ENCODE results near the gene EBF4. TPM values are rescaled to one million over a fixed set of nuclear protein-coding genes. Genes with fewer than 3 reads are reported as not detected.

Gene EBF4, protein sequence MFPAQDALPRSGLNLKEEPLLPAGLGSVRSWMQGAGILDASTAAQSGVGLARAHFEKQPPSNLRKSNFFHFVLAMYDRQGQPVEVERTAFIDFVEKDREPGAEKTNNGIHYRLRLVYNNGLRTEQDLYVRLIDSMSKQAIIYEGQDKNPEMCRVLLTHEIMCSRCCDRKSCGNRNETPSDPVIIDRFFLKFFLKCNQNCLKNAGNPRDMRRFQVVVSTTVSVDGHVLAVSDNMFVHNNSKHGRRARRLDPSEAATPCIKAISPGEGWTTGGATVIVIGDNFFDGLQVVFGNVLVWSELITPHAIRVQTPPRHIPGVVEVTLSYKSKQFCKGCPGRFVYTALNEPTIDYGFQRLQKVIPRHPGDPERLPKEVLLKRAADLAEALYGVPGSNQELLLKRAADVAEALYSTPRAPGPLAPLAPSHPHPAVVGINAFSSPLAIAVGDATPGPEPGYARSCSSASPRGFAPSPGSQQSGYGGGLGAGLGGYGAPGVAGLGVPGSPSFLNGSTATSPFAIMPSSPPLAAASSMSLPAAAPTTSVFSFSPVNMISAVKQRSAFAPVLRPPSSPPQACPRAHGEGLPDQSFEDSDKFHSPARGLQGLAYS
- total RNA-seq: 8.0 to 15.2 TPM (median 11.4 TPM) in 3 replicates
- long read RNA-seq, transcript EBF4-202 (18 exons, 2,910 nt): major isoform, 6 of 9 reads
- long read RNA-seq, partial matches to known transcripts: 1 of 9 reads
- long read RNA-seq, other reads (novel, unspliced or antisense): 1 of 9 reads

- TF ChIP-seq, protein P1, sequence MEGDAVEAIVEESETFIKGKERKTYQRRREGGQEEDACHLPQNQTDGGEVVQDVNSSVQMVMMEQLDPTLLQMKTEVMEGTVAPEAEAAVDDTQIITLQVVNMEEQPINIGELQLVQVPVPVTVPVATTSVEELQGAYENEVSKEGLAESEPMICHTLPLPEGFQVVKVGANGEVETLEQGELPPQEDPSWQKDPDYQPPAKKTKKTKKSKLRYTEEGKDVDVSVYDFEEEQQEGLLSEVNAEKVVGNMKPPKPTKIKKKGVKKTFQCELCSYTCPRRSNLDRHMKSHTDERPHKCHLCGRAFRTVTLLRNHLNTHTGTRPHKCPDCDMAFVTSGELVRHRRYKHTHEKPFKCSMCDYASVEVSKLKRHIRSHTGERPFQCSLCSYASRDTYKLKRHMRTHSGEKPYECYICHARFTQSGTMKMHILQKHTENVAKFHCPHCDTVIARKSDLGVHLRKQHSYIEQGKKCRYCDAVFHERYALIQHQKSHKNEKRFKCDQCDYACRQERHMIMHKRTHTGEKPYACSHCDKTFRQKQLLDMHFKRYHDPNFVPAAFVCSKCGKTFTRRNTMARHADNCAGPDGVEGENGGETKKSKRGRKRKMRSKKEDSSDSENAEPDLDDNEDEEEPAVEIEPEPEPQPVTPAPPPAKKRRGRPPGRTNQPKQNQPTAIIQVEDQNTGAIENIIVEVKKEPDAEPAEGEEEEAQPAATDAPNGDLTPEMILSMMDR (IDR thresholded peaks at IDR 0.05): no peak
- peak; percentile 55 for DNase-seq (ENCODE audit: low spot score)
- Mint-ChIP-seq H3K36me3 (ENCODE audit: low read depth) (no peaks in the 10 kb centered on the region), H3K27ac (ENCODE audit: unreplicated experiment) (no peak within 1 kb of the TSS), H3K27me3 (ENCODE audit: low read depth) (peaks cover 32% of the 10 kb centered on the region), H3K4me1 (ENCODE audit: low read depth) (peaks cover 9% of the 10 kb centered on the region), H3K4me3 (ENCODE audit: unreplicated experiment) (peak within 1 kb of the TSS; percentile 74), H3K9me3 (ENCODE audit: low read depth) (no peaks in the 10 kb centered on the region)
These were observed at the start of gene EBF4 for GRCh38 chr20:2692036-2692885. Gene EBF4 (plus strand): TSS chr20:2692780. CDS start chr20:2693646, 866 bp downstream.

DNA sequence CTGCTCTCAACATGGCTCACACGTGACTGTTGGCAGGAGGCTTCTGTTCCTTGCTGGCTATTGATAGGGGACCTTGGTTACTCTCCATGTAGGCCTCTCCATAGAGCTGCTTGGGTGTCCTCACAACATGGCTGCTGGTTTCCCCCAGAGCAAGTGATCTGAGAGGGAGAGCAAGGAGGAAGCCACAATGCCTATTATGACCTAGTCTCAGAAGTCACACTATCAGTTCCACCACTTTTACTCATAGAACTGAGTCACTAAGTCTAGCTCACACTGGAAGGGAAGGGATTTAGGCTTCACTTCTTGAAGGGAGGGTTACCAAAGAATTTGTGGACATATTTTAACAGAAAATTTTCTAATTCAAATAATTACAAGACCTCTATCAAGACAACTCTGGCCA lies 48.9 kb upstream of the EBF4 start:
- TF ChIP-seq, protein P1 (IDR thresholded peaks at IDR 0.05): no peak
- H3K27me3 Mint-ChIP-seq (ENCODE audit: low read depth): no peaks in the 10 kb centered on the region

DNA sequence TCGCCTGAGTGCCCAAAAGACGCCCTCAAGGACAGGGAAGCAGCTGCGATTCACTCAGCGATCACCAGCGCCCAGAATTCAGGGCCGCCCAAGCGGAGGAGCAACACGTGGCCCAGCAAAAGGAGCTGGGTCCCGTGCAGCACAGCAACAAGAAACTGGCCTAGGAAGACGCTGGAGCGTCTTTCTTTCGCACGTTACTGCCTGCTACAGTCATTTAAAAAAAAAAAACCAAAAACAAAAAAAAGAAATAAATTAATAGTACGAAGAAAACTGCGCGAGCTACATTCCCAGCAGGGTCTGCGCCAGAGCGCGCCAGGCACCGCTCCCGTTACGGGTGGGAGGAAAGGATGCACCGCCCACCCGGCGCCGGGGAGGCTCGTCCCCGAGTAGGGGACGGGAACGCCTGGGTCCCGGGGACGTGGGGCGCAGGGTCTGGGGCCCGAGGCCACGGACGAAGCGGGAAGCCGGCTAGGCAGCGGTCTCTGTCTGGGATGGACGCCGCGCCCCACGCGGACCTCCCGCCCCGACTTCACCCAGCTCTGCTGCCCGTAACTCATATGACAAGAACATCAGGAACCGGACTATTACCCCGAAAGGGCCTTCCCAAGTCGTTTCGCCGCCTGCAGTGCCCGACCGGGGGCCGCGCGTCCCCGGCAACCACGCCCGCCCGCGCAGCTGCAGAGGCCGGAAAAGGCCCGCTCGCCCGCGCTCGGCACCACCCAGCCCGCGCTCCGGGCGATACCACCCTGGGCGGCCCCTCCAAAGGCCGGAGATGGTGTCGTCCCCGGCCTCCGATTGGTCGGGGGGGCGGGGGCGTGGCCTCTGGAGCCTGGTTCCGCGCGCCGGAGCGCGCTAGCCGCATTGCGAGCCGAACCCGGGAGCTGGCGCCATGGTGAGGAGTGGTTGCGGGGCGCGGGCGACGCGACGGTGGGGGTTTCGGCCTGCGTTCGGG lies 40.5 kb upstream of the EBF4 start, which contains the start of gene NOP56:
Gene NOP56 (plus strand): TSS at position 861 of the 952 bp plus-strand sequence. CDS start 29 bp downstream, at position 890.
- TF ChIP-seq, protein P1 (IDR thresholded peaks at IDR 0.05): no peak
- peaks cover 26% of the 10 kb centered on the region for H3K4me1 Mint-ChIP-seq (ENCODE audit: low read depth)
- no peaks in the 10 kb centered on the region for H3K27me3 Mint-ChIP-seq (ENCODE audit: low read depth)
- H3K36me3 Mint-ChIP-seq (ENCODE audit: low read depth): peaks cover 24% of the 10 kb centered on the region
- H3K27ac Mint-ChIP-seq (ENCODE audit: unreplicated experiment): peak within 1 kb of the TSS; percentile 94
- no peak for DNase-seq (ENCODE audit: low spot score)
- H3K4me3 Mint-ChIP-seq (ENCODE audit: unreplicated experiment): peak within 1 kb of the TSS; percentile 92
- H3K9me3 Mint-ChIP-seq (ENCODE audit: low read depth): no peaks in the 10 kb centered on the region

More for the DNA sequence above, 48.9 kb upstream of the EBF4 start:
- no peak for DNase-seq (ENCODE audit: low spot score)
- no peaks in the 10 kb centered on the region for H3K4me1 Mint-ChIP-seq (ENCODE audit: low read depth)
- no peaks in the 10 kb centered on the region for H3K36me3 Mint-ChIP-seq (ENCODE audit: low read depth)
- H3K4me3 Mint-ChIP-seq (ENCODE audit: unreplicated experiment): no peak overlapping the region
- no peaks in the 10 kb centered on the region for H3K9me3 Mint-ChIP-seq (ENCODE audit: low read depth)
- no peak overlapping the region for H3K27ac Mint-ChIP-seq (ENCODE audit: unreplicated experiment)

GRCh38 chr20:2652724-2653555 lies 39.6 kb upstream of the EBF4 start:
- H3K4me3 Mint-ChIP-seq (ENCODE audit: unreplicated experiment): peak overlapping the region; percentile 92
- H3K27me3 Mint-ChIP-seq (ENCODE audit: low read depth): no peaks in the 10 kb centered on the region
- peak overlapping the region; percentile 82 for H3K27ac Mint-ChIP-seq (ENCODE audit: unreplicated experiment)
- no peak for DNase-seq (ENCODE audit: low spot score)
- H3K36me3 Mint-ChIP-seq (ENCODE audit: low read depth): peaks cover 31% of the 10 kb centered on the region
- H3K4me1 Mint-ChIP-seq (ENCODE audit: low read depth): peaks cover 26% of the 10 kb centered on the region
- no peaks in the 10 kb centered on the region for H3K9me3 Mint-ChIP-seq (ENCODE audit: low read depth)
- TF ChIP-seq, protein P1 (IDR thresholded peaks at IDR 0.05): no peak
